GM10266 (cell line): ENCODE measurements around the gene NUP35.
"Not testable (repeated sequence)": the region's sequence is repeated elsewhere in the genome, so short reads cannot be mapped to it uniquely, and the experiment has no call there.

Experiments
- DNase-seq: peaks from one replicate; pipeline ENCODE4 v3.0.0; 2012; ENCODE audit errors: extremely low spot score
- CTCF ChIP-seq: IDR thresholded peaks from 2 replicates; pipeline ENCODE4 v1.5.1; 2012; ENCODE audit warnings: mild to moderate bottlenecking, low read depth; ENCODE audit not compliant: control insufficient read depth, insufficient read depth; ENCODE audit errors: missing control alignments

Gene NUP35

GRCh38 chr2:183134016-183134415 is 9.8 kb downstream of the NUP35 start:
- TF ChIP-seq CTCF = no peak
- no peak for DNase-seq

- DNase-seq = no peak
- no peak for TF ChIP-seq CTCF
Measured at GRCh38 chr2:183148955-183149354, 24.7 kb downstream of the NUP35 start.

GRCh38 chr2:183149489-183149888 is 25.2 kb downstream of the NUP35 start:
- TF ChIP-seq CTCF = no peak
- no peak for DNase-seq

GRCh38 chr2:183152280-183152679 is 28.0 kb downstream of the NUP35 start:
- not testable (repeated sequence) for DNase-seq

- no peak for DNase-seq
Measured at GRCh38 chr2:183153967-183154366, 29.7 kb downstream of the NUP35 start.

GRCh38 chr2:183154772-183155171 is 30.5 kb downstream of the NUP35 start:
- not testable (repeated sequence) for DNase-seq

More at GRCh38 chr2:183153967-183154366, 29.7 kb downstream of the NUP35 start:
- no peak for TF ChIP-seq CTCF

- DNase-seq = no peak
- no peak for TF ChIP-seq CTCF
Measured at GRCh38 chr2:183157131-183157530, 32.9 kb downstream of the NUP35 start.

GRCh38 chr2:183162362-183162761 is 38.1 kb downstream of the NUP35 start:
- no peak for DNase-seq
- TF ChIP-seq CTCF = no peak
